Thyroid gland (tissue), 4 donors: Measurements from ENCODE around the gene WDR73. TPM values are rescaled to one million over a fixed set of nuclear protein-coding genes. Genes with fewer than 3 reads are reported as not detected.

Experiments used
- DNase-seq, 2 donors: peaks; one replicate each; pipeline ENCODE4 v3.0.0-alpha.2; 2019
- H3K27ac ChIP-seq, 3 donors: fragments of 200-600 bp; sonication (generic); 1 replicate in 2 of 3; 2 replicates in 1 of 3; pipeline ENCODE4 v1.5.1; 2016 to 2019; ENCODE audit warnings: mild to moderate bottlenecking in 1 of 3, moderate library complexity in 1 of 3
- H3K27me3 ChIP-seq: fragments of 200-600 bp; sonication (generic); one replicate; pipeline ENCODE4 v1.5.1; 2019
- H3K36me3 ChIP-seq, 2 donors: fragments of 200-600 bp; sonication (generic); one replicate each; pipeline ENCODE4 v1.5.1; 2016 to 2019
- H3K4me1 ChIP-seq, 2 donors: fragments of 200-600 bp; sonication (generic); one replicate each; pipeline ENCODE4 v1.5.1; 2017 to 2019
- H3K4me3 ChIP-seq, 3 donors: fragments of 200-600 bp; sonication (generic); replicated peaks in 1 of 3; 1 replicate in 2 of 3; 2 replicates in 1 of 3; pipeline ENCODE4 v1.5.1; 2016; ENCODE audit warnings: mild to moderate bottlenecking in 1 of 3
- H3K9me3 ChIP-seq: fragments of 200-600 bp; sonication (generic); one replicate; pipeline ENCODE4 v1.5.1; 2017
- POLR2A ChIP-seq, 2 donors: fragments of 450-650 bp; IDR thresholded peaks; one replicate each; pipeline ENCODE4 v1.6.1; 2017; ENCODE audit warnings: antibody characterized with exemption in 2 of 2, mild to moderate bottlenecking in 2 of 2, moderate library complexity in 1 of 2
- WGBS, 2 donors: methylation state at CpG; one replicate each; pipeline ENCODE4 v1.1.5; 2017; 5-methylcytosine and 5-hydroxymethylcytosine counted together
- intact Hi-C: fragments of 100-400 bp; cut with DNase I; formaldehyde crosslinking; loops from one replicate; pipeline ENCODE4 v1.15.1; 2023
- total RNA-seq, 4 donors: library from RNA; depleted of rRNA; stranded (reverse); fragments of >200 nt; gene quantifications; one replicate each; pipeline ENCODE4 v1.2.3, GENCODE V29; 2016
- TF ChIP-seq, protein P1 (sequence below), 6 experiments: fragments of 200-600 bp in 3 of 6; fragments of 450-650 bp in 3 of 6; sonication (generic) in 3 of 6; IDR thresholded peaks; one replicate each; pipeline ENCODE4 v1.5.1; 2016 to 2019; ENCODE audit warnings: antibody characterized with exemption in 6 of 6, mild to moderate bottlenecking in 2 of 6, inconsistent platforms in 1 of 6, moderate library complexity in 1 of 6

Gene WDR73
- total RNA-seq: 10 to 100 TPM; 37.5 to 63.3 (median 41.1) TPM

- WGBS, 2 donors: 0 to 1% methylated on average over 11 to 24 of the region's 49 CpGs
- H3K4me1 ChIP-seq: peaks cover 20 to 35% of the 10 kb centered on the region in 2 donors
- intact Hi-C loops: loop anchor here (10.0 kb wide), 1 partner anchor 91 kb away; the partner anchor contains the start of gene ZNF592
- TF ChIP-seq, protein P1, sequence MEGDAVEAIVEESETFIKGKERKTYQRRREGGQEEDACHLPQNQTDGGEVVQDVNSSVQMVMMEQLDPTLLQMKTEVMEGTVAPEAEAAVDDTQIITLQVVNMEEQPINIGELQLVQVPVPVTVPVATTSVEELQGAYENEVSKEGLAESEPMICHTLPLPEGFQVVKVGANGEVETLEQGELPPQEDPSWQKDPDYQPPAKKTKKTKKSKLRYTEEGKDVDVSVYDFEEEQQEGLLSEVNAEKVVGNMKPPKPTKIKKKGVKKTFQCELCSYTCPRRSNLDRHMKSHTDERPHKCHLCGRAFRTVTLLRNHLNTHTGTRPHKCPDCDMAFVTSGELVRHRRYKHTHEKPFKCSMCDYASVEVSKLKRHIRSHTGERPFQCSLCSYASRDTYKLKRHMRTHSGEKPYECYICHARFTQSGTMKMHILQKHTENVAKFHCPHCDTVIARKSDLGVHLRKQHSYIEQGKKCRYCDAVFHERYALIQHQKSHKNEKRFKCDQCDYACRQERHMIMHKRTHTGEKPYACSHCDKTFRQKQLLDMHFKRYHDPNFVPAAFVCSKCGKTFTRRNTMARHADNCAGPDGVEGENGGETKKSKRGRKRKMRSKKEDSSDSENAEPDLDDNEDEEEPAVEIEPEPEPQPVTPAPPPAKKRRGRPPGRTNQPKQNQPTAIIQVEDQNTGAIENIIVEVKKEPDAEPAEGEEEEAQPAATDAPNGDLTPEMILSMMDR (IDR thresholded peaks at IDR 0.05): no peak
- peak in 1 of 2 donors; percentile 91 for TF ChIP-seq POLR2A (IDR thresholded peaks at IDR 0.05)
- H3K4me3 ChIP-seq: peak within 1 kb of the TSS; percentile 77 to 94 (median 80)
- peaks cover 8 to 19% of the 10 kb centered on the region in 2 donors for H3K36me3 ChIP-seq
- DNase-seq: peak; percentile 97 to 98
- H3K9me3 ChIP-seq: no peaks in the 10 kb centered on the region
- peak within 1 kb of the TSS; percentile 62 to 88 (median 83) for H3K27ac ChIP-seq
- no peaks in the 10 kb centered on the region for H3K27me3 ChIP-seq
Observed at GRCh38 chr15:84653910-84654688, at the start of gene WDR73. TSS of gene WDR73 (minus strand) at chr15:84654283. CDS start at chr15:84654274, 9 bp downstream.

- Histone ChIP-seq H3K4me1 (peaks cover 5 to 27% of the 10 kb centered on the region in 2 donors), H3K27ac (no peak overlapping the region), H3K36me3 (no peaks in the 10 kb centered on the region), H3K9me3 (no peaks in the 10 kb centered on the region), H3K4me3 (no peak overlapping the region), H3K27me3 (no peaks in the 10 kb centered on the region)
- 93 to 95% methylated on average over 5 of the region's 5 CpGs for WGBS, 2 donors
- DNase-seq: no peak
- intact Hi-C loops: no loop called here
- TF ChIP-seq, protein P1 (IDR thresholded peaks at IDR 0.05): no peak
- no peak for TF ChIP-seq POLR2A (IDR thresholded peaks at IDR 0.05)
Observed at GRCh38 chr15:84703808-84704207, 49.7 kb upstream of the WDR73 start.

DNA sequence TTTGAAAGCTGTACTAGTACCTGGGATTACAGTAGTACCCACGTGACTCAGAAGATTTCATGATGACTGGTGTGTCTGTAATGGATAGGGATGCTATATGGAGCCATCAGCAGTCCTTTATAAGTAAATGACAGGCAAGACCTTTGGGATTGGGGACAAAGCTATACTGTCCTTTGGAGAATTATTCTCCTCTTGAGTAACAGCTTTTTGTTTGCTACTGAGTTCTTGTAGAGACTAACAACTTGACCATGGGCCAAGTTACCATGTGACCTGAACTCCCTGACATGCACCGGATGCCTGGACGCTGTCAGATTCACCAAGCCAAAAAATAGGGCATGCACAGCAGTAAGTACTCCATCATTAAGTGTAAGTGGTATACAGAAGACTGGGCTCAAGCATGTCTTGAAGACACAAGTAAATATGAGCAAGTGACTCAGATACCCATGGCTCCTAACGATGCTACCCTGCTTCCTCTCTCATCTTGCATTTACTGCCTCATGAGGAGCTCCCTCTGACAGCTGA is 48.9 kb upstream of the WDR73 start:
- intact Hi-C loops: no loop called here
- Histone ChIP-seq H3K36me3 (no peaks in the 10 kb centered on the region), H3K27ac (peak overlapping the region; percentile 25 to 53 (median 26)), H3K4me3 (no peak overlapping the region), H3K9me3 (no peaks in the 10 kb centered on the region), H3K27me3 (no peaks in the 10 kb centered on the region), H3K4me1 (peaks cover 5 to 27% of the 10 kb centered on the region in 2 donors)
- TF ChIP-seq, protein P1 (IDR thresholded peaks at IDR 0.05): no peak
- TF ChIP-seq POLR2A (IDR thresholded peaks at IDR 0.05): no peak
- DNase-seq: peak; percentile 75 to 77
- WGBS, 2 donors: 31 to 35% methylated on average over 4 of the region's 4 CpGs

GRCh38 chr15:84699538-84700191 is 45.6 kb upstream of the WDR73 start:
- H3K9me3 ChIP-seq: no peaks in the 10 kb centered on the region
- H3K4me1 ChIP-seq: peaks cover 5 to 27% of the 10 kb centered on the region in 2 donors
- intact Hi-C loops: no loop called here
- no peak for TF ChIP-seq POLR2A (IDR thresholded peaks at IDR 0.05)
- TF ChIP-seq, protein P1 (IDR thresholded peaks at IDR 0.05): no peak
- H3K4me3 ChIP-seq: no peak overlapping the region
- 84 to 87% methylated on average over 8 of the region's 8 CpGs for WGBS, 2 donors
- H3K36me3 ChIP-seq: no peaks in the 10 kb centered on the region
- DNase-seq: no peak
- H3K27me3 ChIP-seq: no peaks in the 10 kb centered on the region
- no peak overlapping the region for H3K27ac ChIP-seq
